HepG2 (cell line): Measurements from ENCODE around the gene TADA2B. TPM values are rescaled to one million over a fixed set of nuclear protein-coding genes. Genes with fewer than 3 reads are reported as not detected.

Source experiments
- CREB1 ChIP-seq, 2 experiments: fragments of 450-650 bp in 1 of 2; IDR thresholded peaks; 2 replicates each; pipeline ENCODE4 v1.6.1; 2016 to 2017; ENCODE audit warnings: control low read depth in 1 of 2, mild to moderate bottlenecking in 1 of 2, missing compliant biosample characterization in 1 of 2, missing genetic modification characterization in 1 of 2
- EP300 ChIP-seq, 3 experiments: sonication (generic) in 1 of 3; formaldehyde crosslinking in 1 of 3; IDR thresholded peaks; 2 replicates each; pipeline versions ENCODE4 v1.5.1 to v1.6.1; 2011 to 2020; ENCODE audit warnings: low read depth in 2 of 3, low read length in 2 of 3, borderline replicate concordance in 1 of 3, improper control_type of control experiment in 1 of 3, mild to moderate bottlenecking in 1 of 3, missing genetic modification reagents in 1 of 3, moderate library complexity in 1 of 3
- FOXP1 ChIP-seq, 2 experiments: fragments of 450-650 bp in 1 of 2; IDR thresholded peaks; 2 replicates each; pipeline ENCODE4 v1.6.1; 2017 to 2018; ENCODE audit warnings: antibody characterized with exemption in 1 of 2
- GATAD2A ChIP-seq: IDR thresholded peaks from 2 replicates; pipeline ENCODE4 v1.6.1; 2016
- HMG20B ChIP-seq: conservative IDR thresholded peaks from 2 replicates; pipeline ENCODE4 v1.6.1; 2016; ENCODE audit warnings: missing genetic modification reagents, missing compliant biosample characterization
- KAT7 ChIP-seq: IDR thresholded peaks from 2 replicates; pipeline ENCODE4 v1.6.1; 2018; ENCODE audit warnings: borderline replicate concordance, missing compliant biosample characterization
- KDM3A ChIP-seq: IDR thresholded peaks from 2 replicates; pipeline ENCODE4 v1.6.1; 2018; ENCODE audit warnings: low read depth, missing compliant biosample characterization
- KLF16 ChIP-seq, 2 experiments: sonication (generic) in 1 of 2; formaldehyde crosslinking in 1 of 2; IDR thresholded peaks; 2 replicates each; pipeline versions ENCODE4 v1.6.1 to v1.8.0; 2016 to 2023; ENCODE audit warnings: missing genetic modification reagents in 2 of 2, missing compliant biosample characterization in 1 of 2
- MTF1 ChIP-seq: sonication (generic); formaldehyde crosslinking; IDR thresholded peaks from 2 replicates; pipeline ENCODE4 v1.5.0; 2020; ENCODE audit warnings: missing genetic modification reagents
- POGK ChIP-seq: sonication (generic); formaldehyde crosslinking; conservative IDR thresholded peaks from 2 replicates; pipeline ENCODE4 v1.8.0; 2022; ENCODE audit warnings: mild to moderate bottlenecking, moderate library complexity, missing genetic modification reagents
- SPEN ChIP-seq: sonication (generic); formaldehyde crosslinking; IDR thresholded peaks from 2 replicates; pipeline ENCODE4 v1.5.1; 2020; ENCODE audit warnings: low read depth, mild to moderate bottlenecking, missing genetic modification reagents
- TSC22D2 ChIP-seq: sonication (generic); formaldehyde crosslinking; IDR thresholded peaks from 2 replicates; pipeline ENCODE4 v1.5.1; 2020; ENCODE audit warnings: missing genetic modification reagents, mild to moderate bottlenecking, borderline replicate concordance
- ZBTB20 ChIP-seq: sonication (generic); formaldehyde crosslinking; IDR thresholded peaks from 2 replicates; pipeline ENCODE4 v1.8.1; 2023; ENCODE audit warnings: missing genetic modification reagents, low read depth, mild to moderate bottlenecking, borderline replicate concordance
- ZBTB7A ChIP-seq: sonication (generic); formaldehyde crosslinking; IDR thresholded peaks from 2 replicates; pipeline ENCODE4 v1.8.0; 2022; ENCODE audit warnings: mild to moderate bottlenecking, missing genetic modification reagents
- ZMYM2 ChIP-seq: sonication (generic); formaldehyde crosslinking; IDR thresholded peaks from 2 replicates; pipeline ENCODE4 v1.8.0; 2022; ENCODE audit warnings: mild to moderate bottlenecking, missing genetic modification reagents
- ZNF260 ChIP-seq: sonication (generic); formaldehyde crosslinking; IDR thresholded peaks from 2 replicates; pipeline ENCODE4 v1.4.0; 2020; ENCODE audit warnings: missing genetic modification reagents, low read depth, mild to moderate bottlenecking, borderline replicate concordance
- ZNF430 ChIP-seq: sonication (generic); formaldehyde crosslinking; IDR thresholded peaks from 2 replicates; pipeline ENCODE4 v1.9.0; 2021; ENCODE audit warnings: mild to moderate bottlenecking, missing genetic modification reagents
- ZNF616 ChIP-seq: sonication (generic); formaldehyde crosslinking; IDR thresholded peaks from 2 replicates; pipeline ENCODE4 v1.5.0; 2020; ENCODE audit warnings: low read depth, mild to moderate bottlenecking, missing genetic modification reagents
- ZNF629 ChIP-seq: sonication (generic); formaldehyde crosslinking; conservative IDR thresholded peaks from 2 replicates; pipeline ENCODE4 v1.5.0; 2020; ENCODE audit warnings: missing genetic modification reagents
- ZNF644 ChIP-seq: IDR thresholded peaks from 2 replicates; pipeline ENCODE4 v1.6.1; 2016; ENCODE audit warnings: low read depth
- ZNF746 ChIP-seq: sonication (generic); formaldehyde crosslinking; IDR thresholded peaks from 2 replicates; pipeline ENCODE4 v1.8.0; 2022; ENCODE audit warnings: mild to moderate bottlenecking, missing genetic modification reagents
- ZNF772 ChIP-seq: sonication (generic); formaldehyde crosslinking; IDR thresholded peaks from 2 replicates; pipeline ENCODE4 v1.5.0; 2020; ENCODE audit warnings: mild to moderate bottlenecking, missing genetic modification reagents
- ZNF792 ChIP-seq: IDR thresholded peaks from 2 replicates; pipeline ENCODE4 v1.6.1; 2016
- polyA plus RNA-seq, 8 experiments: library from polyadenylated mRNA; depleted of rRNA in 3 of 8; stranded (reverse) in 7 of 8; unstranded in 1 of 8; fragments of >200 nt; fragmentation: Illumina TruSeq in 4 of 8; extraction: Trizol in 4 of 8; gene quantifications; 2 replicates each; pipeline versions ENCODE4 v1.2.1 to v1.2.3, GENCODE V29; 2011 to 2016; ENCODE audit warnings: low read depth in 4 of 8, missing spikeins in 1 of 8, mixed read lengths in 1 of 8; ENCODE audit not compliant: insufficient read depth in 1 of 8
- total RNA-seq, 5 experiments: library from RNA; depleted of rRNA; stranded (reverse); fragments of >200 nt; fragmentation: Illumina TruSeq; extraction: Trizol; gene quantifications; 2 replicates each; pipeline ENCODE4 v1.2.3, GENCODE V29; 2016; ENCODE audit warnings: low read depth in 1 of 5
- TF ChIP-seq, protein P1 (sequence below): sonication (generic); formaldehyde crosslinking; IDR thresholded peaks from 2 replicates; pipeline ENCODE4 v1.5.0; 2020; ENCODE audit warnings: mild to moderate bottlenecking, missing genetic modification reagents
- TF ChIP-seq, protein P2 (sequence below): sonication (generic); formaldehyde crosslinking; IDR thresholded peaks from 2 replicates; pipeline ENCODE4 v1.4.0; 2020; ENCODE audit warnings: mild to moderate bottlenecking, missing genetic modification reagents

The TADA2B gene
- total and polyA plus RNA-seq, 2 of the 13 experiments (the other 11 are each of a cell fraction or from before 2014, with no cell fraction given), result 4.6 to 8.9 TPM

DNA sequence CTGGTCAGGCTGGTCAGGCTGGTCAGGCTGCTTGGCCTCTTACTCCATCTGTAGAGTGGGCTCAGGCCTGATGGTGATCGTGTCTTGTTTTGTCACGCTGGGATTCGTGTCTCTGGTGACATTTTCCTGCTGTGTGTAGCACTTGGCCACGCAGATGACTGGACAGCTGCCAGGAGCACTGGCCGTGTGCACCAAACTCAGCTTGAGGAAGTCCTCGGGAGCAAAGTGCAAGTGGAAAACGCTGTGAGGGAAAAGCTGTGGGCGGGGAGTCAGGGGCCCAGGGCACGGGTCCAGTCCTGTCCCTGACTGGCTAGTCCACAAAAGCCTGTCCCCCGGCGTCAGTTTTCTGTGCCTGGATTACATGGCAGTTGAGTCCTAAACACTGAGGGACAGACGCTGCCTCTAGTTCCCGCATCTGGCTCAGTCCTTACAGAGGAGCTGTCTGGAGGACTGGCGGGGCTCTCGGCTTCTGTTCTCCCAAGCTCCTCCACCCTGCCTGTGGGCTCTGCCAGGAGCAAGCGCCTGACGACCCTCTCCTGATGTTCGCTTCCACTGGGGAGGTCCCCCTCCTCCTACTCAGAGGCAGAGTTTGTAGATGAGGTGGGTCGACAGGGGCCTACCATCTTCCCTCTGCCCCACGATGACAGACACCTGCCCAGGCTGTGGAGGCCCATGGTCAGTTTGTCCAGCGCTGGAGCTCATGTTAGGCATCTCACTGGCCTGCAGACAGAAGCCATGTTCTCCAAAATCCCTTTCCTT, 60.6 kb downstream of the TADA2B start (continued):
- TF ChIP-seq POGK (CRISPR knock-in tag) (peak; percentile 79; the same call in 1 of the 2 replicates), ZNF430 (CRISPR knock-in tag) (no peak), ZBTB20 (CRISPR knock-in tag) (no peak), FOXP1 (IDR thresholded peaks at IDR 0.05) (no peak), FOXP1 (CRISPR knock-in tag; IDR thresholded peaks at IDR 0.05) (peak; percentile 28; the same call in 1 of the 2 replicates), KAT7 (0 out of 2 replicates have a peak, but pooled peaks have one; percentile 15), HMG20B (CRISPR knock-in tag) (no peak), ZNF644 (CRISPR knock-in tag) (no peak), ZNF629 (CRISPR knock-in tag) (peak; percentile 94), ZNF792 (CRISPR knock-in tag) (no peak), TSC22D2 (CRISPR knock-in tag) (no peak), KDM3A (CRISPR knock-in tag) (no peak), ZNF746 (CRISPR knock-in tag) (no peak), EP300 (IDR thresholded peaks at IDR 0.05; ENCODE audit: low read depth in 2 of 2, low read length in 2 of 2) (peak in 1 of 2 experiments; percentile 49; a peak in 2 of 4 replicates), EP300 (CRISPR knock-in tag; IDR thresholded peaks at IDR 0.05; ENCODE audit: borderline replicate concordance) (peak; percentile 49), ZNF616 (no peak), ZNF260 (0 out of 2 replicates have a peak, but pooled peaks have one; percentile 49), CREB1 (IDR thresholded peaks at IDR 0.05) (no peak), CREB1 (CRISPR knock-in tag; IDR thresholded peaks at IDR 0.05) (peak; percentile 35; the same call in 1 of the 2 replicates), ZMYM2 (CRISPR knock-in tag) (0 out of 2 replicates have a peak, but pooled peaks have one; percentile 58), KLF16 (CRISPR knock-in tag; IDR thresholded peaks at IDR 0.05) (peak in 1 of 2 experiments; percentile 50; a peak in 2 of 4 replicates), GATAD2A (CRISPR knock-in tag) (peak; percentile 80), ZBTB7A (peak; percentile 25; the same call in 1 of the 2 replicates), MTF1 (CRISPR knock-in tag) (peak; percentile 97), SPEN (no peak), ZNF772 (CRISPR knock-in tag) (peak; percentile 29; the same call in 1 of the 2 replicates)
- TF ChIP-seq, protein P1, sequence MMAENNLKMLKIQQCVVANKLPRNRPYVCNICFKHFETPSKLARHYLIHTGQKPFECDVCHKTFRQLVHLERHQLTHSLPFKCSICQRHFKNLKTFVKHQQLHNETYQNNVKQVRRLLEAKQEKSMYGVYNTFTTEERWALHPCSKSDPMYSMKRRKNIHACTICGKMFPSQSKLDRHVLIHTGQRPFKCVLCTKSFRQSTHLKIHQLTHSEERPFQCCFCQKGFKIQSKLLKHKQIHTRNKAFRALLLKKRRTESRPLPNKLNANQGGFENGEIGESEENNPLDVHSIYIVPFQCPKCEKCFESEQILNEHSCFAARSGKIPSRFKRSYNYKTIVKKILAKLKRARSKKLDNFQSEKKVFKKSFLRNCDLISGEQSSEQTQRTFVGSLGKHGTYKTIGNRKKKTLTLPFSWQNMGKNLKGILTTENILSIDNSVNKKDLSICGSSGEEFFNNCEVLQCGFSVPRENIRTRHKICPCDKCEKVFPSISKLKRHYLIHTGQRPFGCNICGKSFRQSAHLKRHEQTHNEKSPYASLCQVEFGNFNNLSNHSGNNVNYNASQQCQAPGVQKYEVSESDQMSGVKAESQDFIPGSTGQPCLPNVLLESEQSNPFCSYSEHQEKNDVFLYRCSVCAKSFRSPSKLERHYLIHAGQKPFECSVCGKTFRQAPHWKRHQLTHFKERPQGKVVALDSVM (CRISPR knock-in tag), result no peak
- TF ChIP-seq, protein P2, sequence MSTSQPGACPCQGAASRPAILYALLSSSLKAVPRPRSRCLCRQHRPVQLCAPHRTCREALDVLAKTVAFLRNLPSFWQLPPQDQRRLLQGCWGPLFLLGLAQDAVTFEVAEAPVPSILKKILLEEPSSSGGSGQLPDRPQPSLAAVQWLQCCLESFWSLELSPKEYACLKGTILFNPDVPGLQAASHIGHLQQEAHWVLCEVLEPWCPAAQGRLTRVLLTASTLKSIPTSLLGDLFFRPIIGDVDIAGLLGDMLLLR (CRISPR knock-in tag), result 0 out of 2 replicates have a peak, but pooled peaks have one; percentile 48
